B cell (primary cell): ENCODE measurements around the gene SPEG. TPM values are rescaled to one million over a fixed set of nuclear protein-coding genes. Genes with fewer than 3 reads are reported as not detected.

Experiments used
- ATAC-seq: fragments of 200-7000 bp; cut with Tn5 transposase; one replicate; pipeline ENCODE4 v1.10.0; 2021; ENCODE audit warnings: low read depth, mild to moderate bottlenecking, moderate number of reproducible peaks, moderate library complexity
- CTCF ChIA-PET: fragments of 350-600 bp; sonication (Branson Sonifier 250); formaldehyde crosslinking; loops from one replicate; lab custom pipeline; 2021; ENCODE audit warnings: antibody characterized with exemption, inconsistent platforms; lab: Charles Lee
- POLR2A ChIA-PET: fragments of 350-600 bp; sonication (Branson Sonifier 250); formaldehyde crosslinking; loops from one replicate; lab custom pipeline; 2021; ENCODE audit warnings: antibody characterized with exemption; lab: Charles Lee
- DNase-seq: peaks from one replicate; pipeline ENCODE4 v3.0.0; 2013
- H2AFZ ChIP-seq: 2 replicates; pipeline ENCODE4 v1.6.1; 2012; ENCODE audit warnings: mild to moderate bottlenecking, low read depth, low read length; ENCODE audit not compliant: insufficient read depth, poor library complexity, severe bottlenecking
- H3K27ac ChIP-seq, 2 donors: 1 replicate in 1 of 2; 2 replicates in 1 of 2; pipeline ENCODE4 v1.5.1; 2012 to 2013; ENCODE audit warnings: low read length in 2 of 2, mild to moderate bottlenecking in 2 of 2, moderate library complexity in 1 of 2
- H3K27me3 ChIP-seq, 4 experiments: fragments of 200-600 bp in 1 of 4; sonication (generic) in 1 of 4; replicated peaks in 1 of 4; 1 replicate in 2 of 4; 2 replicates in 2 of 4; pipeline versions ENCODE4 v1.6.1 to v1.7.0; 2013 to 2016; ENCODE audit warnings: low read length in 3 of 4, mild to moderate bottlenecking in 2 of 4, mixed read lengths in 1 of 4, moderate library complexity in 1 of 4; ENCODE audit not compliant: insufficient read depth in 4 of 4, control insufficient read depth in 3 of 4; ENCODE audit errors: control extremely low read depth in 1 of 4
- H3K36me3 ChIP-seq, 2 experiments: replicated peaks in 1 of 2; 1 replicate in 1 of 2; 2 replicates in 1 of 2; pipeline versions ENCODE4 v1.6.1 to v1.7.1; 2013; ENCODE audit warnings: low read length in 1 of 2; ENCODE audit not compliant: insufficient read depth in 2 of 2, control insufficient read depth in 1 of 2; ENCODE audit errors: control extremely low read depth in 1 of 2, extremely low read depth in 1 of 2
- H3K4me1 ChIP-seq, 2 donors: fragments of 200-600 bp in 1 of 2; sonication (generic) in 1 of 2; 1 replicate in 1 of 2; 2 replicates in 1 of 2; pipeline versions ENCODE4 v1.5.1 to v1.6.1; 2013 to 2017; ENCODE audit warnings: low read length in 2 of 2; ENCODE audit not compliant: control insufficient read depth in 2 of 2, insufficient read depth in 2 of 2
- H3K4me2 ChIP-seq: replicated peaks from 2 replicates; pipeline ENCODE3; 2012; ENCODE audit warnings: mild to moderate bottlenecking, low read depth, low read length; ENCODE audit not compliant: poor library complexity, severe bottlenecking
- H3K4me3 ChIP-seq, 5 experiments: fragments of 200-600 bp in 1 of 5; sonication (generic) in 1 of 5; 1 replicate in 3 of 5; 2 replicates in 2 of 5; pipeline versions ENCODE4 v1.5.1 to v1.7.0; 2011 to 2016; ENCODE audit warnings: low read length in 4 of 5, mild to moderate bottlenecking in 4 of 5, low read depth in 2 of 5, control low read depth in 1 of 5, moderate library complexity in 1 of 5; ENCODE audit not compliant: insufficient read depth in 1 of 5; ENCODE audit errors: control extremely low read depth in 1 of 5, extremely low read depth in 1 of 5
- H3K79me2 ChIP-seq: fragments of 200-600 bp; sonication (generic); one replicate; pipeline ENCODE4 v1.6.0; 2016; ENCODE audit warnings: low read length; ENCODE audit not compliant: control insufficient read depth, insufficient read depth
- H3K9ac ChIP-seq: fragments of 200-600 bp; sonication (generic); 2 replicates; pipeline ENCODE4 v1.6.1; 2017; ENCODE audit warnings: mild to moderate bottlenecking, low read length, moderate library complexity
- H3K9me3 ChIP-seq, 3 donors: one replicate each; pipeline versions ENCODE4 v1.6.1 to v1.7.1; 2013; ENCODE audit warnings: low read length in 2 of 3; ENCODE audit not compliant: control insufficient read depth in 2 of 3, insufficient read depth in 1 of 3; ENCODE audit errors: control extremely low read depth in 1 of 3
- H4K20me1 ChIP-seq: 2 replicates; pipeline ENCODE4 v1.6.0; 2012; ENCODE audit warnings: mild to moderate bottlenecking, low read length; ENCODE audit not compliant: insufficient read depth, control insufficient read depth, poor library complexity, severe bottlenecking
- H3K27ac Mint-ChIP-seq: one replicate; pipeline ENCODE4 v1.8.0; 2021; ENCODE audit warnings: mixed read lengths
- H3K27me3 Mint-ChIP-seq: one replicate; pipeline ENCODE4 v1.8.0; 2021; ENCODE audit warnings: mixed read lengths
- H3K4me1 Mint-ChIP-seq: one replicate; pipeline ENCODE4 v1.8.0; 2021; ENCODE audit warnings: mixed read lengths
- H3K4me3 Mint-ChIP-seq: one replicate; pipeline ENCODE4 v1.8.0; 2021; ENCODE audit warnings: mixed read lengths
- H3K9me3 Mint-ChIP-seq: one replicate; pipeline ENCODE4 v1.8.0; 2022; ENCODE audit warnings: mixed read lengths; ENCODE audit not compliant: insufficient read depth
- CTCF ChIP-seq: fragments of 200-600 bp; IDR thresholded peaks from one replicate; pipeline ENCODE4 v1.8.0; 2022; ENCODE audit warnings: antibody characterized with exemption, mild to moderate bottlenecking
- EZH2 ChIP-seq: IDR thresholded peaks from 2 replicates; pipeline ENCODE4 v1.6.1; 2012; ENCODE audit warnings: borderline replicate concordance, low read depth, mild to moderate bottlenecking, moderate library complexity, low read length; ENCODE audit not compliant: insufficient read depth, poor library complexity, severe bottlenecking
- WGBS: methylation state at CpG from one replicate; pipeline ENCODE4 v1.1.5; 2013; ENCODE audit warnings: missing lambda C conversion rate; ENCODE audit not compliant: insufficient coverage; 5-methylcytosine and 5-hydroxymethylcytosine counted together
- intact Hi-C: fragments of 100-400 bp; cut with micrococcal nuclease; formaldehyde crosslinking; loops from one replicate; pipeline ENCODE4 v1.10.0; 2022
- polyA plus RNA-seq: library from polyadenylated mRNA; depleted of rRNA; stranded (reverse); fragments of >200 nt; gene quantifications from 2 replicates; pipeline ENCODE4 v1.2.3, GENCODE V29; 2012
- total RNA-seq, 2 donors: library from RNA; stranded (reverse); fragments of 120-200 nt in 1 of 2; gene quantifications; 1 replicate in 1 of 2; 2 replicates in 1 of 2; pipeline versions ENCODE4 v1.2.3 to v1.2.4, GENCODE V29; 2013 to 2022

Gene SPEG
- total and polyA plus RNA-seq, 2 donors (not counting 1 experiment from before 2014, with no cell fraction given) = 0.03 to 0.74 TPM

GRCh38 chr2:219480004-219480403 lies 45.4 kb downstream of the SPEG start:
- H3K27ac Mint-ChIP-seq = no peak overlapping the region
- no peak overlapping the region for H3K9ac ChIP-seq
- TF ChIP-seq CTCF (no peak), EZH2 (no peak)
- no peak overlapping the region for H3K4me2 ChIP-seq
- H3K9me3 ChIP-seq = peaks cover 0 to 7% (median 0%) of the 10 kb centered on the region in 3 donors
- no peaks in the 10 kb centered on the region for H4K20me1 ChIP-seq
- peaks cover 0 to 45% (median 12%) of the 10 kb centered on the region in 4 experiments for H3K27me3 ChIP-seq
- no peak overlapping the region for H2AFZ ChIP-seq
- H3K27ac ChIP-seq = no peak overlapping the region
- no peak overlapping the region for H3K4me3 Mint-ChIP-seq
- intact Hi-C loops = no loop called here
- H3K9me3 Mint-ChIP-seq = no peaks in the 10 kb centered on the region
- CTCF ChIA-PET = no interaction called here
- ATAC-seq (no peak), DNase-seq (no peak)
- POLR2A ChIA-PET = no interaction called here
- H3K4me1 Mint-ChIP-seq = peaks cover 10% of the 10 kb centered on the region
- 93% methylated on average over 8 of the region's 8 CpGs for WGBS
- H3K4me1 ChIP-seq = peaks cover 7 to 15% of the 10 kb centered on the region in 2 donors
- peaks cover 55% of the 10 kb centered on the region for H3K27me3 Mint-ChIP-seq
- H3K36me3 ChIP-seq = no peaks in the 10 kb centered on the region
- H3K4me3 ChIP-seq = no peak overlapping the region
- H3K79me2 ChIP-seq = no peaks in the 10 kb centered on the region

DNA sequence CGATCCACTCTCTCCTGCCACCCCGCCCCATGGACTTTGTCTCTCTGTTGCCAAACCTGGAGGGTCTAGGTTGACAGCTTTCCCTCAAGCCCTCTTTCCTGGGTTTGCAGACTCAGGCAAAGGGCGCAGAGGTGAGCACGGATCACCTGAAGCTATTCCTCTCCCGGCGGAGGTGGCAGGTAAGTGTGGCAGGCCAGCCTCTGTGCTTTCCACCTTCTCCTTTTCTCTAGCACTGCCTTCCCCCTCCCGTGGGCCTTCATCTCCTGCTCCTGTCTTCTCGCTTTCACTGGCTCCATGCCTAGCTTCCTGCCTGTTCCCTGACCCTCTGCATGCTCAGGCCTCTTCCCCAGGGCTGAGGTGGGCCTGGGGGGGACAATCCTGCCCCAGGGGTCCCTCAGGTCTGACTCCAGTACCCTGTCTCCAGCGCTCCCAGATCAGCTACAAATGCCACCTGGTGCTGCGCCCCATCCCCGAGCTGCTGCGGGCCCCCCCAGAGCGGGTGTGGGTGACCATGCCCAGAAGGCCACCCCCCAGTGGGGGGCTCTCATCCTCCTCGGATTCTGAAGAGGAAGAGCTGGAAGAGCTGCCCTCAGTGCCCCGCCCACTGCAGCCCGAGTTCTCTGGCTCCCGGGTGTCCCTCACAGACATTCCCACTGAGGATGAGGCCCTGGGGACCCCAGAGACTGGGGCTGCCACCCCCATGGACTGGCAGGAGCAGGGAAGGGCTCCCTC lies 48.2 kb downstream of the SPEG start:
- Histone ChIP-seq H3K4me2 (peak overlapping the region; percentile 79), H3K79me2 (no peaks in the 10 kb centered on the region), H3K27ac (no peak overlapping the region), H3K4me3 (no peak overlapping the region), H3K27me3 (peaks cover 0 to 60% (median 19%) of the 10 kb centered on the region in 4 experiments), H3K36me3 (no peaks in the 10 kb centered on the region), H3K9ac (no peak overlapping the region), H3K9me3 (peaks cover 0 to 3% (median 0%) of the 10 kb centered on the region in 3 donors), H4K20me1 (no peaks in the 10 kb centered on the region), H3K4me1 (peaks cover 7 to 16% of the 10 kb centered on the region in 2 donors), H2AFZ (no peak overlapping the region)
- Mint-ChIP-seq H3K27me3 (peaks cover 61% of the 10 kb centered on the region), H3K9me3 (no peaks in the 10 kb centered on the region), H3K4me3 (no peak overlapping the region), H3K27ac (no peak overlapping the region), H3K4me1 (peaks cover 10% of the 10 kb centered on the region)
- intact Hi-C loops = no loop called here
- 76% methylated on average over 17 of the region's 17 CpGs for WGBS
- ChIA-PET POLR2A (no interaction called here), CTCF (interaction anchor here (1.4 kb wide), 1 partner anchor 47 kb away, joined by 5 read pairs; no protein-coding TSS in a partner anchor)
- ATAC-seq (no peak), DNase-seq (no peak)
- no peak for TF ChIP-seq CTCF
- TF ChIP-seq EZH2 = no peak
